Measurements from ENCODE around the gene DIABLO. TPM values are rescaled to one million over a fixed set of nuclear protein-coding genes. Genes with fewer than 3 reads are reported as not detected.

DIABLO gene
- total RNA-seq, 4 donors from 2014 or later = 51.3 to 64.1 (median 56.1) TPM

DNA sequence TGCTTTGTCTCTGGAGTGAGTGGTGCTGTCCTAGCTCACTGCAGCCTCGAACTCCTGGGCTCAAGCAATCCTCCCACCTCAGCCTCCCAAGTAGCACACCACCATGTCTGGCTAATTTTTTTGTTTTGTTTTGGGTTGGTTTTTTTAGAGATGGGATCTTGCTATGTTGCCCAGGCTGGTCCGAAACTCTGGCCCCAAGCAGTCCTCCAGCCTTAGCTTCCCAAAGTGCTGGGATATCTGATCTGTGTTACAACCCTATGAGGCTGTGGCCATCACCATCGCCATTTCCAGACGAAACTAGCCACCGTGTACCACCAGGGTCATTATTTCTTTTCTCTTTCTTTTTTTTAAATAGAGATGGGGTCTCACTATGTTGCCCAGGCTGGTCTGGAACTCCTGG is 54.5 kb downstream of the DIABLO start:
- DNase-seq = no peak
- Histone ChIP-seq H3K4me3 (no peak overlapping the region), H3K27me3 (no peaks in the 10 kb centered on the region), H3K36me3 (no peaks in the 10 kb centered on the region), H3K27ac (no peak overlapping the region), H3K4me1 (peaks cover 0 to 16% (median 0%) of the 10 kb centered on the region in 4 donors), H3K9me3 (no peaks in the 10 kb centered on the region)
- no peak for TF ChIP-seq POLR2A (IDR thresholded peaks at IDR 0.05)
- TF ChIP-seq, protein P1, sequence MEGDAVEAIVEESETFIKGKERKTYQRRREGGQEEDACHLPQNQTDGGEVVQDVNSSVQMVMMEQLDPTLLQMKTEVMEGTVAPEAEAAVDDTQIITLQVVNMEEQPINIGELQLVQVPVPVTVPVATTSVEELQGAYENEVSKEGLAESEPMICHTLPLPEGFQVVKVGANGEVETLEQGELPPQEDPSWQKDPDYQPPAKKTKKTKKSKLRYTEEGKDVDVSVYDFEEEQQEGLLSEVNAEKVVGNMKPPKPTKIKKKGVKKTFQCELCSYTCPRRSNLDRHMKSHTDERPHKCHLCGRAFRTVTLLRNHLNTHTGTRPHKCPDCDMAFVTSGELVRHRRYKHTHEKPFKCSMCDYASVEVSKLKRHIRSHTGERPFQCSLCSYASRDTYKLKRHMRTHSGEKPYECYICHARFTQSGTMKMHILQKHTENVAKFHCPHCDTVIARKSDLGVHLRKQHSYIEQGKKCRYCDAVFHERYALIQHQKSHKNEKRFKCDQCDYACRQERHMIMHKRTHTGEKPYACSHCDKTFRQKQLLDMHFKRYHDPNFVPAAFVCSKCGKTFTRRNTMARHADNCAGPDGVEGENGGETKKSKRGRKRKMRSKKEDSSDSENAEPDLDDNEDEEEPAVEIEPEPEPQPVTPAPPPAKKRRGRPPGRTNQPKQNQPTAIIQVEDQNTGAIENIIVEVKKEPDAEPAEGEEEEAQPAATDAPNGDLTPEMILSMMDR (IDR thresholded peaks at IDR 0.05) = no peak

DNA sequence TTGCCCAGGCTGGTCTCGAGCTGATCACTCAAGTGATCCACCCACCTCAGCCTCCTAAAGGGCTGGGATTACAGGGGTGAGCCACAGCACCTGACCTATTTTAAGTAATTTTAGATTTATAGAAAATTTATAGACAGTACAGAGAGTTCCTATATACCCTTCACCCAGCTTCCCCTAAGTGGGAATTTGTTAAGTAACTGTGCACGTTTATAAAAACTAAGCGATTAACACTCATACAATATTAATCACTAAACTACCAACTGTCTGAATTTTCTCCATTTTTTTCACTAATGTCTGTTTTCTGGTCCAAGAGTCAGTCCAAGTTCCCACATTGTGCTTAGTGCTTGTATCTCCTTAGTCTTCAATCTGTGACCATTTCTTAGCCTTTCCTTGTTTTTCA is 57.4 kb downstream of the DIABLO start:
- H3K27ac ChIP-seq = no peak overlapping the region
- H3K4me1 ChIP-seq = peaks cover 0 to 18% (median 0%) of the 10 kb centered on the region in 4 donors
- no peaks in the 10 kb centered on the region for H3K9me3 ChIP-seq
- no peak overlapping the region for H3K4me3 ChIP-seq
- TF ChIP-seq, protein P1 (IDR thresholded peaks at IDR 0.05) = no peak
- TF ChIP-seq POLR2A (IDR thresholded peaks at IDR 0.05) = no peak
- no peak for DNase-seq
- no peaks in the 10 kb centered on the region for H3K27me3 ChIP-seq
- H3K36me3 ChIP-seq = no peaks in the 10 kb centered on the region

DNA sequence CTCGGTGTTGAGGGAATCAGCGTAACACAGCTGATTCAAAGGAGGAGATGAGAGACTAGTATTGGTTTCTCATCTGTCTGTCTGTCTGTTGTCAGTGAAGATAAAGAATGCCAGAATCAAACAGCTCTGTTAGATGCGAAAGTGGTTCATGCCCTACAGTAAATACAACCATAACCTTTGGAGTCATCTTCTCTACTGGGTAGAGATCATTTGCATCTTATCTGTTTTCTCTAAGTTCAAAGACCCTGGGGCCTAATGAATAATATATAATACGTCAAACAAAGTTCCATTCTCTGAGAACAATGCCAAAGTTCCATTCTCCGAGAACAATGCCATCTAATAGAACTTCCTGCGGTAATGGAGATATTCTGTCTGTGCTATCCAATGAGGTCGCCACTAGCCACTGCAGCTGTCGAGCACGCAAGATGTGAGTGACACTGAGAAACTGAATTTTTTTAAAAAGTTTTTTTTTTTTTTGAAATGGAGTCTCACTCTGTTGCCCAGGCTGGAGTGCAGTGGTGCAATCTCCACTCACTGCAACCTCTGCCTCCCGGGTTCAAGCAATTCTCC is 58.4 kb downstream of the DIABLO start:
- H3K27me3 ChIP-seq = no peaks in the 10 kb centered on the region
- no peaks in the 10 kb centered on the region for H3K9me3 ChIP-seq
- no peak overlapping the region for H3K4me3 ChIP-seq
- TF ChIP-seq, protein P1 (IDR thresholded peaks at IDR 0.05) = no peak
- TF ChIP-seq POLR2A (IDR thresholded peaks at IDR 0.05) = no peak
- DNase-seq = no peak
- peak overlapping the region in 1 of 4 donors; percentile 33 for H3K27ac ChIP-seq
- peaks cover 0 to 18% (median 0%) of the 10 kb centered on the region in 4 donors for H3K4me1 ChIP-seq
- H3K36me3 ChIP-seq = no peaks in the 10 kb centered on the region

DNA sequence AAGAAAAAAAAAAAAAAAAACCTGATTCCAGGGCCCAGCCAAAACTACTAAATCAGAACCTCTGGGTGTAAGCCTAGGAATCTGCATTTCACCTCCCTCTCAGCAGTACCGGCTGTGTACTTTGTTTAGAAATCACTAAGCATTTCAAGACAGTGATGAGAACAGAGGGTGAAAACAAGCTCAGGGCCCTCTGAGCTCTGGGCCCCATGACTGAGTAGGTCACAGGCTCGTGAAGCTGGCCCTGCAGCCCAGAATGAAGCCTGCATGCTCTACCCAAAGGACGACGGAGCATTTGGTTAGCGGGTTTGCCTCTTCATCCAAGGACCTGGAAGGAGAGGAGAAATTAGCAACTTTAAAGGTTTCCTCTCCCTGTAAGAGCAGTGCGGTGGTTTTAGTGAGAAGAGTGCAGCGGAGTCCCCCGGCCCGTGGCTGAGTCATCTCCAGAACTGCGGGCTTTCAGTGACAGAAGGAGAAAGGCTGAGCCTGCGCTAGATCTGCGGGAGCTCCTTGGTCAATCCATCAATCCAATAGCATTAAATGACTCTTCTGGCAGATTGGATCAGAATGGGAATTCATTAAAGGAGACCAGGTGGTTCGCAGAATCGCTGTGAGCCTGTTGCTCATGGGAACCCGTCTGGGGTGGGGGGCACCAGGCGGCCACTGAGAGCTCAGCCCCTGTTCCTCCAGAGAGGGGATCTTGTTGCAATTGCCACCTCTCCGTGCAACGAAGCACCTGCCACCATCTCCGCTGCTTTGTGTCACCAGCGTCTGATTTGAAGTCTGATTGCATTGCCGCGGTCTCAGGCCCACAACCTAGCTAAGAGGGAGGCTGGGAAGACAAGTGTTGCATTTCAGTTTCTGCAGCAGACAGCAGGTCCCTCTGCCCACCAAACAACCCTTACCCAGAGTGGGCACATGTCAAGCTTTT is 59.2 kb downstream of the DIABLO start:
- TF ChIP-seq POLR2A (IDR thresholded peaks at IDR 0.05) = no peak
- TF ChIP-seq, protein P1 (IDR thresholded peaks at IDR 0.05) = no peak
- Histone ChIP-seq H3K9me3 (no peaks in the 10 kb centered on the region), H3K4me3 (no peak overlapping the region), H3K27me3 (no peaks in the 10 kb centered on the region), H3K4me1 (peaks cover 0 to 18% (median 0%) of the 10 kb centered on the region in 4 donors), H3K36me3 (no peaks in the 10 kb centered on the region), H3K27ac (peak overlapping the region in 1 of 4 donors; percentile 33)
- DNase-seq = no peak

DNA sequence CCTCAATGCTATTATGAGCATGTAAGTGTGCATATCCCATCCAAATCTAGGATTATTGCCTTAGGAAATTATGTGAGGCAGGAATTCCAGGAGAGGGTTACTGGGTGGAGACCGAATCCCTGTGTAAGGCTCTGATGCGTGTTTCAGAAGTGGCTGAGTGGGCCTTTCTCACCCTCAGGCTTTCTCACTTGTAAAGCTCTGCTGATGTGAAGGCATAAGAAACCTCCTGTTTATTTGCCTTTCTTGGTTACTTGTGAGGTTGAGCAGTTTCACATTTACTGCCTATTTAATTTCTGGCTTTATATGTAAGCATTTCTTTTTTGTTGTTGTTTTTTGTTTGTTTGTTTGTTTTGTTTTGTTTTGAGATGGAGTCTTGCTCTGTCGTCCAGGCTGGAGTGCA is 62.9 kb downstream of the DIABLO start:
- Histone ChIP-seq H3K27me3 (no peaks in the 10 kb centered on the region), H3K9me3 (no peaks in the 10 kb centered on the region), H3K4me1 (peaks cover 0 to 18% (median 0%) of the 10 kb centered on the region in 4 donors), H3K36me3 (no peaks in the 10 kb centered on the region), H3K4me3 (no peak overlapping the region), H3K27ac (no peak overlapping the region)
- no peak for DNase-seq
- TF ChIP-seq, protein P1 (IDR thresholded peaks at IDR 0.05) = no peak
- TF ChIP-seq POLR2A (IDR thresholded peaks at IDR 0.05) = no peak

Measured in Peyer's patch (tissue), 4 donors.